Hepatocyte (in vitro differentiated cells): Measurements from ENCODE around the gene UBE2E2. TPM values are rescaled to one million over a fixed set of nuclear protein-coding genes. Genes with fewer than 3 reads are reported as not detected.

Source experiments
- DNase-seq: peaks from one replicate; pipeline ENCODE4 v3.0.0-alpha.2; 2016; ENCODE audit warnings: low spot score
- H2AFZ ChIP-seq: fragments of 200-600 bp; sonication (generic); 2 replicates; pipeline ENCODE4 v1.6.0; 2016; ENCODE audit warnings: antibody characterized with exemption, mild to moderate bottlenecking
- H3K27ac ChIP-seq: fragments of 200-600 bp; sonication (generic); 2 replicates; pipeline ENCODE4 v1.5.1; 2016; ENCODE audit warnings: mild to moderate bottlenecking
- H3K27me3 ChIP-seq: fragments of 200-600 bp; sonication (generic); 2 replicates; pipeline ENCODE4 v1.6.1; 2016
- H3K36me3 ChIP-seq: fragments of 200-600 bp; sonication (generic); replicated peaks from 2 replicates; pipeline ENCODE4 v1.5.1; 2016; ENCODE audit warnings: low read depth; ENCODE audit not compliant: insufficient read depth
- H3K4me1 ChIP-seq: fragments of 200-600 bp; sonication (generic); 2 replicates; pipeline ENCODE4 v1.5.1; 2016; ENCODE audit warnings: mild to moderate bottlenecking, moderate library complexity; ENCODE audit not compliant: insufficient read depth
- H3K4me2 ChIP-seq: fragments of 200-600 bp; sonication (generic); 2 replicates; pipeline ENCODE4 v1.6.0; 2016
- H3K4me3 ChIP-seq: fragments of 200-600 bp; sonication (generic); 2 replicates; pipeline ENCODE4 v1.5.1; 2016; ENCODE audit warnings: mild to moderate bottlenecking
- H3K79me2 ChIP-seq: fragments of 200-600 bp; sonication (generic); 2 replicates; pipeline ENCODE4 v1.6.0; 2017; ENCODE audit warnings: mild to moderate bottlenecking
- H3K9me2 ChIP-seq: fragments of 200-600 bp; sonication (generic); replicated peaks from 2 replicates; pipeline ENCODE4 v1.6.0; 2017; ENCODE audit warnings: mild to moderate bottlenecking; ENCODE audit not compliant: insufficient read depth
- H3K9me3 ChIP-seq: fragments of 200-600 bp; sonication (generic); 2 replicates; pipeline ENCODE4 v1.5.1; 2016; ENCODE audit warnings: low read depth, mild to moderate bottlenecking
- H4K20me1 ChIP-seq: fragments of 200-600 bp; sonication (generic); 2 replicates; pipeline ENCODE4 v1.6.0; 2016; ENCODE audit warnings: mild to moderate bottlenecking; ENCODE audit not compliant: insufficient read depth, poor library complexity, severe bottlenecking
- EZH2 ChIP-seq: fragments of 200-600 bp; sonication (generic); IDR thresholded peaks from 2 replicates; pipeline ENCODE4 v1.6.1; 2016; ENCODE audit warnings: antibody characterized with exemption, mild to moderate bottlenecking, borderline replicate concordance
- EZH2phosphoT487 ChIP-seq: fragments of 200-600 bp; sonication (generic); IDR thresholded peaks from one replicate; pipeline ENCODE4 v1.6.1; 2018; ENCODE audit warnings: antibody characterized with exemption, mild to moderate bottlenecking, low read depth, moderate library complexity; ENCODE audit not compliant: unreplicated experiment, severe bottlenecking
- WGBS: methylation state at CpG from one replicate; pipeline ENCODE4 v1.1.6; 2016; ENCODE audit warnings: low lambda C conversion rate; ENCODE audit errors: missing lambda C conversion rate; 5-methylcytosine and 5-hydroxymethylcytosine counted together
- polyA plus RNA-seq: library from polyadenylated mRNA; unstranded; fragments of >200 nt; fragmentation: Nextera tagmentation; extraction: Ambion mirVana; gene quantifications from 2 replicates; pipeline ENCODE4 v1.2.1, GENCODE V29; 2016
- total RNA-seq: library from RNA; depleted of rRNA; stranded (reverse); fragments of >200 nt; gene quantifications from 2 replicates; pipeline ENCODE4 v1.2.3, GENCODE V29; 2014
- TF ChIP-seq, protein P1 (sequence below): fragments of 200-600 bp; sonication (generic); IDR thresholded peaks from 2 replicates; pipeline ENCODE4 v1.5.1; 2016; ENCODE audit warnings: antibody characterized with exemption, mild to moderate bottlenecking; ENCODE audit not compliant: poor library complexity

Gene UBE2E2
- total and polyA plus RNA-seq, 2 experiments from 2014 or later: 51.1 to 90.6 TPM

- no peaks in the 10 kb centered on the region for H3K9me2 ChIP-seq
- TF ChIP-seq EZH2 (no peak), EZH2phosphoT487 (no peak)
- TF ChIP-seq, protein P1, sequence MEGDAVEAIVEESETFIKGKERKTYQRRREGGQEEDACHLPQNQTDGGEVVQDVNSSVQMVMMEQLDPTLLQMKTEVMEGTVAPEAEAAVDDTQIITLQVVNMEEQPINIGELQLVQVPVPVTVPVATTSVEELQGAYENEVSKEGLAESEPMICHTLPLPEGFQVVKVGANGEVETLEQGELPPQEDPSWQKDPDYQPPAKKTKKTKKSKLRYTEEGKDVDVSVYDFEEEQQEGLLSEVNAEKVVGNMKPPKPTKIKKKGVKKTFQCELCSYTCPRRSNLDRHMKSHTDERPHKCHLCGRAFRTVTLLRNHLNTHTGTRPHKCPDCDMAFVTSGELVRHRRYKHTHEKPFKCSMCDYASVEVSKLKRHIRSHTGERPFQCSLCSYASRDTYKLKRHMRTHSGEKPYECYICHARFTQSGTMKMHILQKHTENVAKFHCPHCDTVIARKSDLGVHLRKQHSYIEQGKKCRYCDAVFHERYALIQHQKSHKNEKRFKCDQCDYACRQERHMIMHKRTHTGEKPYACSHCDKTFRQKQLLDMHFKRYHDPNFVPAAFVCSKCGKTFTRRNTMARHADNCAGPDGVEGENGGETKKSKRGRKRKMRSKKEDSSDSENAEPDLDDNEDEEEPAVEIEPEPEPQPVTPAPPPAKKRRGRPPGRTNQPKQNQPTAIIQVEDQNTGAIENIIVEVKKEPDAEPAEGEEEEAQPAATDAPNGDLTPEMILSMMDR: no peak
- no peaks in the 10 kb centered on the region for H3K27me3 ChIP-seq
- no peak overlapping the region for H3K27ac ChIP-seq
- no peaks in the 10 kb centered on the region for H3K4me1 ChIP-seq
- DNase-seq: no peak
- H3K9me3 ChIP-seq: no peaks in the 10 kb centered on the region
- no peak overlapping the region for H3K4me3 ChIP-seq
- no peak overlapping the region for H3K4me2 ChIP-seq
- no peak overlapping the region for H2AFZ ChIP-seq
- no peaks in the 10 kb centered on the region for H3K79me2 ChIP-seq
- WGBS: 94% methylated on average over 3 of the region's 3 CpGs
- no peaks in the 10 kb centered on the region for H4K20me1 ChIP-seq
- H3K36me3 ChIP-seq: no peaks in the 10 kb centered on the region
These were observed 193.6 kb downstream of the UBE2E2 start for GRCh38 chr3:23396746-23397145.

- H4K20me1 ChIP-seq: no peaks in the 10 kb centered on the region
These were observed 196.1 kb downstream of the UBE2E2 start for GRCh38 chr3:23399221-23399620.

GRCh38 chr3:23402728-23403492, 199.8 kb downstream of the UBE2E2 start:
- no peak overlapping the region for H2AFZ ChIP-seq
- no peak for DNase-seq
- H3K9me2 ChIP-seq: no peaks in the 10 kb centered on the region
- no peak for TF ChIP-seq EZH2phosphoT487
- TF ChIP-seq, protein P1: no peak
- H3K27me3 ChIP-seq: no peaks in the 10 kb centered on the region
- H3K79me2 ChIP-seq: peaks cover 8% of the 10 kb centered on the region
- H3K9me3 ChIP-seq: no peaks in the 10 kb centered on the region
- WGBS: 96% methylated on average over 2 of the region's 2 CpGs
- H4K20me1 ChIP-seq: no peaks in the 10 kb centered on the region
- H3K36me3 ChIP-seq: no peaks in the 10 kb centered on the region
- H3K4me1 ChIP-seq: no peaks in the 10 kb centered on the region
- H3K4me3 ChIP-seq: no peak overlapping the region
- H3K27ac ChIP-seq: no peak overlapping the region
- no peak overlapping the region for H3K4me2 ChIP-seq

More at GRCh38 chr3:23399221-23399620, 196.1 kb downstream of the UBE2E2 start:
- Histone ChIP-seq H3K9me2 (no peaks in the 10 kb centered on the region), H3K4me1 (no peaks in the 10 kb centered on the region), H2AFZ (no peak overlapping the region), H3K4me2 (no peak overlapping the region), H3K27me3 (no peaks in the 10 kb centered on the region), H3K27ac (no peak overlapping the region), H3K36me3 (no peaks in the 10 kb centered on the region), H3K79me2 (peaks cover 8% of the 10 kb centered on the region), H3K9me3 (no peaks in the 10 kb centered on the region), H3K4me3 (no peak overlapping the region)
- TF ChIP-seq, protein P1: no peak
- TF ChIP-seq EZH2: no peak
- TF ChIP-seq EZH2phosphoT487: no peak
- WGBS: 84% methylated on average over 1 of the region's 1 CpG
- DNase-seq: no peak
